ENCODE data around the gene CRTC3. TPM values are rescaled to one million over a fixed set of nuclear protein-coding genes. Genes with fewer than 3 reads are reported as not detected.

CRTC3 gene
- total RNA-seq, 1 experiment from 2014 or later, result 10.3 TPM

- DNase-seq (ENCODE audit: low spot score), result no peak
Measured at GRCh38 chr15:90523373-90523772, 6.3 kb upstream of the CRTC3 start.

GRCh38 chr15:90524018-90524803, 5.5 kb upstream of the CRTC3 start:
- peak; percentile 31 for DNase-seq (ENCODE audit: low spot score)

- DNase-seq (ENCODE audit: low spot score), result no peak
Measured at GRCh38 chr15:90529011-90529370, 732 bp upstream of the CRTC3 start.

GRCh38 chr15:90530250-90531051, 728 bp downstream of the CRTC3 start:
- no peak for DNase-seq (ENCODE audit: low spot score)

- no peak for DNase-seq (ENCODE audit: low spot score)
Measured at GRCh38 chr15:90531147-90531546, 1.4 kb downstream of the CRTC3 start.

GRCh38 chr15:90535254-90535653, 5.5 kb downstream of the CRTC3 start:
- DNase-seq (ENCODE audit: low spot score), result no peak

- DNase-seq (ENCODE audit: low spot score), result no peak
Measured at GRCh38 chr15:90539789-90540188, 10.1 kb downstream of the CRTC3 start.

GRCh38 chr15:90540768-90541167, 11.0 kb downstream of the CRTC3 start:
- no peak for DNase-seq (ENCODE audit: low spot score)

- no peak for DNase-seq (ENCODE audit: low spot score)
Measured at GRCh38 chr15:90545095-90545494, 15.4 kb downstream of the CRTC3 start.

- no peak for DNase-seq (ENCODE audit: low spot score)
Measured at GRCh38 chr15:90547540-90547939, 17.8 kb downstream of the CRTC3 start.

GRCh38 chr15:90550919-90551318, 21.2 kb downstream of the CRTC3 start:
- DNase-seq (ENCODE audit: low spot score), result peak; percentile 37

GRCh38 chr15:90552162-90552928, 22.6 kb downstream of the CRTC3 start:
- DNase-seq (ENCODE audit: low spot score), result peak; percentile 87

GRCh38 chr15:90552929-90553211, 23.1 kb downstream of the CRTC3 start:
- no peak for DNase-seq (ENCODE audit: low spot score)

- DNase-seq (ENCODE audit: low spot score), result peak; percentile 19
Measured at GRCh38 chr15:90553248-90553745, 23.6 kb downstream of the CRTC3 start.

- DNase-seq (ENCODE audit: low spot score), result peak; percentile 18
Measured at GRCh38 chr15:90557186-90558084, 27.7 kb downstream of the CRTC3 start.

GRCh38 chr15:90558171-90558573, 28.4 kb downstream of the CRTC3 start:
- peak; percentile 11 for DNase-seq (ENCODE audit: low spot score)

- DNase-seq (ENCODE audit: low spot score), result no peak
Measured at GRCh38 chr15:90559119-90559518, 29.4 kb downstream of the CRTC3 start.

- DNase-seq (ENCODE audit: low spot score), result peak; percentile 94
Measured at GRCh38 chr15:90560229-90560776, 30.6 kb downstream of the CRTC3 start.

GRCh38 chr15:90561344-90562244, 31.9 kb downstream of the CRTC3 start:
- DNase-seq (ENCODE audit: low spot score), result no peak

GRCh38 chr15:90562669-90563068, 32.9 kb downstream of the CRTC3 start:
- no peak for DNase-seq (ENCODE audit: low spot score)

All from A172 (cell line).